Measurements from ENCODE around the gene EML6.
"Not testable (repeated sequence)": the region's sequence is repeated elsewhere in the genome, so short reads cannot be mapped to it uniquely, and the experiment has no call there.

Gene EML6

DNA sequence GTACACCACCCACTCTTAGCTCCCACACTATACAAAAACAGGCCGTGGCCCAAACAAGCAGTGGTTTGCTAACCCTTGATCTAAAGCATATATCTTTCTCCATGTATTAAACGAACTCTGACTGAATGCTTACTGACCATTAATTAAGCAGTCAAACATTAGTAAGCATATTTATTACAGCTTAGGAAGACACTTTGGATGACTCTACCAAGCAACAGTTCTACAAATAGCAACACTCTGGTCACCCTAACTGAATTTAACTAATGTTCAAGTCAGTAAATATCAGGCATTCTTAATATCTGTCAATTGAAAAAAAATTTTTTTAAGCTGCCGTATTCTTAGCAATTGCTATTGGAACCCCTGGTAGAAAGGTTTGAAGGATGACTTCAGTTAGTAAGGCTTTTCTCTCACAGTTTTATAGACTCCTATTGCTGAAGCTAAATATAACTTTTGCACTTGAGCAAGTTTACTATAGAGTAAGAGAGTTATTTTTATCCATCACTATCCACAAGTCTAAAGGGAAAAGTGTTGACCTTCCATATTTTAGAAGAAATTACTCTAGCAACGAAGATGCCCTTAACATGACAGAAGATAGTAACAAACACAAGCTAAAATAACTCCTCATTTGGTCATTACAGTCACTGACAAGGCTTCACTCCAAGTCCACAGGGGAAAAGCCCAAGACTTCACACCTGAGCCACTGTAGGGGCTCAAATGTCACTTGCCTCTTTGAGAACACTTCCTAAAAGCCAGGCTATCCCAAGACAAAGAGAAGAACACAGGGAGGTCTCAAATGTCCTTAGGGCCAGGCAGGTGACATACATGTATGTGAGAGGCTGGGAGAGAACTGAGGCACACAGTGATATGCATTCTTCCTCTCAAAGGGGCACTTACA is 252.4 kb downstream of the EML6 start:
- no peak for DNase-seq

DNA sequence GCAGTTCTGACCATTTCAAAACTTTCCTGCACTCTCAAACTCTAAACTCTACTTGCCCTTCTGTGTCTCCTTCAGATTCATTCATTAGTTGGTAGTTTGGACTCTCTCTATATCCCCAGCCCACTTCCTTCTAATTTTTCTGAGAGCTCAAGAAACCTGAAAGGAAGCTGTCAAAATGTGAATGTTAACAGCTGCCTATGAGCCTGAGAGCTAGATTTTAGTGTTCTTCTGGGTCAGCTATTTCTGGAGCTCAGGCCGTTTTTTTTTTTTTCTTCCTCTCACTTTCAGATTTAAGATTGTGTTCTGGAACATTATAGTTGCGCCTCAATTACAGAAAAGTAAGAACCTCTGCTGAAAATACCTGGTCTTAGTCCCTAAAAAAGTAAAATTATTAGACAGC is 253.7 kb downstream of the EML6 start:
- DNase-seq = no peak

DNA sequence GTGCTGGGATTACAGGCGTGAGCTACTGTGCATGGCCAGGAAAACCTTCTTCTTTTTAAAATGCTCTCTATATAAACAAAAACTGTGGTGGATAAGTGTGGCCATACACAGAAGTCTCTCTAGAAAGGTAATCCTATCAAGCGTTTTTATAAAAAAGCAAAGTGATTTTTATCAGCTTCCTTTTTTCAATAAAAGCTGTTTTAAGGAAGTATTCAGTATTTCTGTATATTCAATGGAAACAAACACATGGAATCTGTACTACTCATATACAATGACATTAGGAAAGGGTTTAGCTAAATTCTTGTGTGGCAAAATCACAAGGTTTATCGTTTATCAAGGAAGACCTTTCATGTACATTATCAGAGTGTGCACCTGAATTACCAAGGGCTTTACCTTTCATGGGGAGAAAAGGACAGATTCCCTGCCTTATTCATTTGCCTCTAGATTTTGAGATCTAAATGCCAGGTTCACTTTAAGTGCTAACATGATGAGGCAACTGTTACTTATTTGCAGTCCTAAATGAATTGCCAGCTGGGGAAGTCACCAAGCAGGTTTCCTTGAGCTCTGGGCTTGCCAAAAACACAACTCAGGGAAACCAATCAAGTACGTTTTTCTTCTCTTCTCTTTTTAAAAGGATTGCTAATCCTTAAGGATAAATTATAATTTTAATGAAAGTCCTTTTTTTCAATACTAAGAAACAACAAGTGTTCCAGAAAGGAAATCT is 256.0 kb downstream of the EML6 start:
- DNase-seq = no peak

DNA sequence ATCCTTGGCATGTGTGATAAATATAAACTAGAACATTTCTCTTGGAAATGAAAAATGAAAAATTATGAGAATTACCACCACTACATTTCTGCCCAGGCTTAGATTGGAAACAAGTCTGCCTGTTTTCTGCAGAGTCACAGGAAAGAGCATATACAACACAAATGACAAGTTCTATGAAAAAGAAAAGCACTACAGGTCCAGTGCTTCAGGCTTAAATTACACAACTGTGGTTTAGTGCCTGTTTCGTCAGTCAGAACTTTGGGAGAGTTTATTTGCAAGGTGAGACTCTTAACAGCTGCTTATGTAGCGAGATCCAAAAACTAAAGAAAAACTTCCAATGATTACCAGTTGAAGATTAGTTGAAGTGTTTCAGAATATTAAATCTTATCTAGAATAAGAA is 257.9 kb downstream of the EML6 start:
- DNase-seq = no peak

DNA sequence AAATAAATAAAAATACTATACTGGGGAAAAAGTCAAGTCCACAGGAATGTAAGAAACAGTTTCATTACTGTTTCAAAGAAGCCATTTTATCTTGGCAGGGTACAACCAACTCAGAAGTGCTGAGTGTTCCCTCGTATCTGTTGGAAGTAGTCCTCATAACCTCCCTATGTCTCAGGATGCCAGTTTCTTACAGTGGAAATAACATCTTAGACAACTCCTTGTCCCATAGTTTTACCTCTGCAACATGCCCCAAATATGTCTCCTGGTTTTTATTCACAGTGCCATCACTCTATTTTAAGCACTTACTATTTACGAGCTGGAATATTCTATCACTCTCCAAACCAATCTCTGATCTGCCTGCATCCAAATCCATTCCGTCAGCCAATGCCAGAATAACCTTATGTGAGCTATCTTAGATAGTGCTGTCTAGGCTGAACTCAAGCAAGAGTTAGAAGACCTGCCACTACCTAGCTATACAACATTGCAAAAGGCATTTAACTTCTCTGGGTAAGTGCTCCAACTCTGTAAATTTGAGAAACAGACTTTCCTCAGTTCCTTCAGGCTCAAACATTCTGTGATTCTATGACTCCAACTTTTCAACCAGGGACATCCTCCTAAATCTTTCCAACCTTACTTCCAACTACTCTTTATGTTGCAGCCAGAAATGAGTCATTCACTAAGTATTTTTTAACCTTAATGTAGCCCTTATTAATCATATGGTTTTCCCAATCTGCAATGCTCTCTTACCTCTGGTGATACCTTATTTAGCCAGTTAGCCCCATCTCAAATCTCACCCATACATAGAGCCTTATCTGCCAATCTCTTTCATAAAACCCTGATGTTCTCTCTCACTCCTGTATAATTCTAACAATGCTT is 260.1 kb downstream of the EML6 start:
- no peak for DNase-seq

DNA sequence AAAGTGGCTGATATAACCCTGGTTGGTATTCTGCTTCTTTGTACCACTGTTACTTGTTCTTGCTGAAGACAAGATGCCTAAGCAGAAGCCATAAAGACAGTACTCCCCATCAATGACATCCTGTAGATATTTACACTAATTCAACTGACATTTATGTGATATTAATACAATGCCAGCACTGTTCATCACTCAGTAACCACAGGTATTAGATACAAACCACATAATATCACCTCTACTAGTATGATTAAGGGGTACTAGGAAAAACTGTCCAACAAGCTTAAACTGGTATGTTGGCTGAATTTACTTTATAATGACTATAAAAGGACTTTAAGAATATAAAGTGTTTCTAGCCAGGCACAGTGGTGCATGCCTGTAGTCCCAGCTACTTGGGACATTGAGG is 261.0 kb downstream of the EML6 start:
- DNase-seq = no peak

DNA sequence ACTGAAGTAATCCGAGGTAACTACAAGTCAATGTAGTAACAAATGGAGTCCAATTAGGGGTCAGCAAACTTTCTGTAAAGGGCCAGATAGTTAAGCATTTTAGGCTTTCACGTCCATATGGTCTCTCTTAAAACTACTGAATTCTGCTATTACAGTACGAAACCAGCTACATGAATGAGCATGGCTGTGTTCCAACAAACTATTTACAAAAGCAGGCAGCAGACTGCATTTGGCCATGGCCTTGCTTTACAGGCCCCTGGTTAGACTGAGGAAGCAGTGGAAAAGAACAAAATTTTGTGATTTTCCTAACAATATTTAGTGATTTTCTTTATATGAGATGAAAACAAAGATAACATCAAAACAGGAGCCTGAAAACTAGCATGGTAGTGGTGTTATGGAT is 262.8 kb downstream of the EML6 start:
- no peak for DNase-seq

DNA sequence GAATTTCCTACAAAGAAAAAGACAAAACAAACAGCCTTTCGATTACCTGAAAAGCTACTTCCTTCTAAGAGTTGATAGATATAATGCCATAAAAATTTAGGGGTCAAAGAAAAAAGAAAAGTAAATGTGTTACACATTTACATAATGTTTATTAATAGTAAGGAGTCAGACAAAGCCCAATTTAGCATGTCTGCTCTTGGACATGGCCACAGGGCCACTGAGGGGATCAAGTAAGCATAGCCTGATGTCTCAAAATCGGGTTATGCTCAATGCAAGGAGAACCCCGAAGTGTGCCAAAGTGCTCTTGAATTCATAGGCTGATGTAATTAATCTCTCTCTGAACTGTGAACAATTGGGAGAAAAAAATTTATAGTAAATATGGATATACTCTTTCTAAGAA is 265.1 kb downstream of the EML6 start:
- DNase-seq = no peak

DNA sequence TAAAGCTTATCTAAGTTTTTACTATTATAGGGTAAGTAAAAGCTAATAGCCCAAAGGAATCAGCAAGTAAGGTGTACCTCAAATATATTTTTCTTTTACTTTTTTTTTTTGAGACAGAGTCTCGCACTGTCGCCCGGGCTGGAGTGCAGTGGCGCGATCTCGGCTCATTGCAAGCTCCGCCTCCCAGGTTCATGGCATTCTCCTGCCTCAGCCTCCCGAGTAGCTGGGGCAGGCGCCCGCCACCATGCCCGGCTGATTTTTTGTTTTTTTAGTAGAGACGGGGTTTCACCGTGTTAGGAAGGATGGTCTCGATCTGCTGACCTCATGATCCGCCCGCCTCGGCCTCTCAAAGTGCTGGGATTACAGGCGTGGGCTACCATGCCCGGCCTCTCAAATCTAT is 267.2 kb downstream of the EML6 start:
- not testable (repeated sequence) for DNase-seq

DNA sequence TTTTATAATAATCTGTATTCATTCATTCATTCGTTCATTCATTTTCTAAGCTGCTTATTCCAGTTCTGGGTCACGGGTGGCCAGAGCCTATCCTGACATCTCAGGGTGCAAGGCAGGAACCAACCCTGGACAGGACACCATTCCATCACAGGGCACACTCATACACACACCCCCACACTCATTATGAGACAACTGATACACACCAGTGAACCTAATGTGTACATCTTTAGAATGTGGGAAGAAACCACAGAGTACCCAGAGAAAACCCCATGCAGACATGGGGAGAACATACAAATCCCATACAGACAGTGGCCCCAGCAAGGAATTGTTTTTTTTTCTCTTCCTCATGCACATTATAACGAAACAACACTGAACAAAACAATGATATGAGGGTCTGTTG is 272.1 kb downstream of the EML6 start:
- DNase-seq = no peak

DNA sequence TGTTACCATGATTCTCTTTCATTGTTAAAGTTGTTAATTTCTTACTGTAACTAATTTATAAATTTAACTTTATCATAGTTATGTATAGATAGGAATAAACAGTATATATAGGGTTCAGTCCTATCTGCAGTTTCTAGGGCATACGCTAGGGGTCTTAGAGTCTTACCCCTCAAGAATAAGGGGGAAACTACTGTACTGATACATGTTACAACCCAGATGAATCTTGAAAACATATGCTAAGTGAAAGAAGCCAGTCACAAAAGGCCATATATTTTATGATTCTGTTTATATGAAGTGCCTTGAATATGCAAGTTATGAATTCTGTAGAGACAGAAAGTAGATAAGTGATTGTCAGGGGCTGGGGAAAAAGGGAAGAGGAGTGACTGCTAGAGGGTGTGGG is 274.4 kb downstream of the EML6 start:
- DNase-seq = no peak

DNA sequence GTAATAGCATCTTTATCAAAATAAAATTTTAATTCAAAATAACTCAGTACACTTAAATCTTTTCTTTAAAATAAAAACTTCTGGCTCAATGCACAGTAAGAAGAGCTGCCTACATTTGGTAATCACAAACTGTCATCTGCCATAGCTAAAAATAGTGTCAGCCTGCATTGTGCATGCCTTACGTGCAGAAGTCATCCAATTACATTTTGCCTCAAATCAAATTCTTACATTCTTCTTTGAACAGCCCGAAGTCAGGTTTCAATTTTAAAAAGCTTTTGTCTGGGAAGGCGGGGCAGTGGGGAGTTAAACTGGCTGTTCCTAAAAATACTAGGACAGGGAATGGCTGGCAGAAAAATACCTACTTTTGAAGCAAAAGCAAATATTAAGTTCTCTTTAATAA is 275.7 kb downstream of the EML6 start:
- DNase-seq = no peak

DNA sequence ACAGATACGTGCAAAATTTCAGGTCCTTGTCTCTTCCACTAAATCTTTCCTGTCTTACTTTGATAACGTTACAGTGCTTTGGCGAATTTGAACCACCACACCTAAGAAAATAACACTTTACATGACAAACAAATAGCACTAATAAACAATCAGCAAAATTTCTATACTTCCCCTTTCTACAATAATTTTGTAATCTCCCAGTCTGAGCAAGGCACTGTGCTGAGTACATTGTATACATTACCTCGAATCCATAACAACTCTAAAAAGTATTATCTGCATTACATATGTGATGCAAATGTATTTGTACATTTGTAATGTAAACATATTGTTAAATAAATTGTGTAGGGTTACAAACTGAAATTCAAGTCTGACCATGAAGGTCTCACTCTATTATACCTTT is 276.9 kb downstream of the EML6 start:
- DNase-seq = no peak

DNA sequence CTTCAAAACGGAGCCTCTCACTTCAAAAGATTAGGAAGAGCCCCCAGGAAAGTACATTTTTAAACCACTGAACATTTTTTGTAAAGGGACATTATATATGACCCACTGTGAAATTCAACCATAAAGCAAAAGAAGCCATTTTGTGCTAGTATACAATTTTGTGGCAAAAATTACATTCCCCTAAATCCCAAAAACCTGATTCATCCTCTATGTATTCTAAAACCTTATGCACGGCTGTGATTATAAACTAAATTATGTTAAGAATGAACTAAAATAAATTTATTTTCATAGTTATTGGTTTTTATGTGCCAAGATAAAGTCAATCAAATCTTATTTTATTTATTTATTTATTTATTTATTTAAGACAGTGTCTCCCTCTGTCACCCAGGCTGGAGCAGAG is 278.3 kb downstream of the EML6 start:
- no peak for DNase-seq

DNA sequence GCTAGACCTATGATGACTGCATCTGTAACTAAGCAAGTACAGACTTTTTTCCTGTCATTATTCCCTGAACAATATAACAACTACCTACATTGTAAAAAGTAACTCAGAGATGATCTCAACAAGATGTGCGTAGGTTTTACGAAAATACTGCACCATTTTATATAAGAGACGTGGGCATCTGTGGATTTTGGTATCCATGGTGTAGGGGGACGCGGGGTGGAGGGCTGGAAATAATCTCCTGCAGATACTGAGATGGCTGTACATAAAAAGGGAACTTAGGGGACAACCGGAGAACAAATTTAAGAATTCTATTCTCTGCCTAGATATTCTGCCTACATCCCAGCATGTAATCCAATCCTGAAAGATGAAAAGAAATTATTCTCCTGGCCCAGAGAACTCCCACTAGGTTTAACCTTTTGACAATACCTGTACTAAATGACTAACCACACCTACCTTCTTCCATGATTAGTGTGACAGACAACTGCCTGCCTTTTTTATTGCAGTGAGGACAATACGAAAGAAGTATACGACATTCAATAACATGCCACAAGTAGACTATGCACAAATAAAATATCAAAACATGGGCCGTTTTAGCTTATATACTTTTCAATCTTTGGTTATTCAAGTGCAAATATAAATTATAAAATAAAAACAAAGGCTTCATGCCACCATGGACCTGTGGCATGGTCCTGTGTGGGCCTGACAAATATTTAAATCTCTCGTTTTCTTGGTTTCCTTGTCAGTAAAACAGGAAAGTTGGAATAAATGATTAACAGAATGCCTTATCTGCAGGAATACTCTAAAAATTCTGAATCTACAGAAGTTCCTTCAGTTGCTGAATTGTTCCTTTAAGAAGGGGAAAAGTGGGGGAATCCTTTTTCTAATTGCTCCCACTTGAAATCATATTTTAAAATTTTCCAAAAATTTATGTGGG is 280.5 kb downstream of the EML6 start:
- no peak for DNase-seq

DNA sequence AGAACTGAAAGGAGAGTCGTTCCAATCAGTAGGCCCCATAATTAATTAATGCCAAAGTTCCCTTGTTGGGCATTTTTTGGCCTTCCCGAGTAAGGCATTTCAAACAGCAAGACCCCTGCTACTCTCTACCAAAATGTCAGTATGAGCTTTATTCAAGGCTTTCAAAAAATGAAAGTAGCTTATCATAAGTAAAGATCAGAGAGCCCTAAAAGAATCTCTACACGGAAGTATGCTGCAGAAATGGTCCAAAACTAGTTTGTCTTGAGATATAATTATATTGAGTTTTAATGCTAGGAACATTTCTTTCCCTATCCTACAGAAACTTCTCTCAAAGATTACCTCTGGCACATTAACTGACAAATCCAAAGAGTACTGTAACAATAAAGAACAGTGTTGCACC is 282.8 kb downstream of the EML6 start:
- DNase-seq = no peak

DNA sequence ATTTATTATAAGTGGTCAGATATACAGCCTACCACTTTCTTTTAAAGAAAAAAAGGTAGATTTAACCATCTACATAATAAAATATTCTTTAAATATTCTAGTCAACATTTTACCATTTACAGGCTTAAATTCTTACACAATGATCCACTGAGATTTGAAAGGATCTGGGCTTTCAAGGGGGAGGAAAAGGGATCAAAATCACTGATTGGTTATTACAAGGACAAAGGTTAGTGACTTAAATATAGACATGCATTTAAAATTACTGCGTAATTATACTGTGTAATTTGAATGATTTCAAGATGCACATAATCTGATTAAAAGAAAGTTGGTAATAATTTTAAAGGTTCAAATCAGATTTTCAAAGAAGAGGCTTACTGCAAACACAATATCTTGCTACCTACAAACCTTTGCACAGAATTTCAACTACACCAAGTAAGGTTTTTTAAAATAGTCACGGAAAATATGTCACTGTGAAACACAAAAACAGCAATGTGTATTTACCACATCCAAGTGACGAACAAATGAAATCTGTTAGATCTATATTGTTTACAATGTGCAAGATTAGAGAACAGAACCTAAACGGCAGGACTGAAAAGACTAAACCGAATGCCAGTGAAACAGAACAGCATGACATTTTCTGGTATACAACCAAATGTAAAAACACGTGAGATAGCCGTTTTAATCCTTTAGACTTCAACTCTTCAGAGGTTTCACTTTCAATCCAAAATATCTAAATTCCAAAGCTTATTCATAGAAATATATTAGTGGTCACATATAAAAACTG is 286.0 kb downstream of the EML6 start:
- no peak for DNase-seq

DNA sequence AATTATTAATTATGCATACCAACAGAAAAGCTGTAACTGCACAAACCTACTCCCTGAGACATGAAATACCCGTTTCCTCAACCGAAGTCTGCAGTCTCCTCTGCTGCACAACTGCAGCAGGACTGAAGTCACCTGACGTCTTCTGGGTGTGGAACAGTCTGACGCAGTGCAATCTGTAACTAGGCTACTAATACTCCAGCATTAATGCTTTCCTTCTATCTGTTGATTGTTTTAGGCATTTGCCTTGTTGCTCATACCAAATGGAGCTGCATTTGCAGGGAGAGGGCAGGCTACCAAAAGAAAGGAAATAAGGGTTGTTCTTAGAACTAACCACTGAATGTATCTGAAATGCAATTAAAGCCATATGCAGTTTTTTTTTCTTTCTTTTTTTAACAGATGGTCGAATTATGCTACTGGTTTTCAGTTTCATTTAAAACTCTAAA is 286.7 kb downstream of the EML6 start:
- DNase-seq = no peak

DNA sequence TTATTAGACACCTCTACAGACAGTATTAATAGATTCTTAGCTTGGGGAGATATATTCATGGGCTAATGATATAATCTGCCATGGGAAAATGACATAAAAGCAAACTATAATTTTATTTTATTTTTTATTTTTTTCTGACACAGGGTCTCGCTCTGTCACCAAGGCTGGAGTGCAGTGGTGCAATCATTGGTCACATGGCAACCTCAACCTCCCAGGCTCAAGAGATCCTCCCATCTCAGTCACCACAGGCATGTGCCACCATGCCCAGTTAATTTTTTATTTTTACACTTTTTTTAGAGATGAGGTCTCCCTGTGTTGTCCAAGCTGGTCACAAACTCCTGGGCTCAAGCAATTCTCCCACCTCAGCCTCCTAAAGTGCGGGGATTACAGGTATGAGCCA is 287.5 kb downstream of the EML6 start:
- DNase-seq = no peak

DNA sequence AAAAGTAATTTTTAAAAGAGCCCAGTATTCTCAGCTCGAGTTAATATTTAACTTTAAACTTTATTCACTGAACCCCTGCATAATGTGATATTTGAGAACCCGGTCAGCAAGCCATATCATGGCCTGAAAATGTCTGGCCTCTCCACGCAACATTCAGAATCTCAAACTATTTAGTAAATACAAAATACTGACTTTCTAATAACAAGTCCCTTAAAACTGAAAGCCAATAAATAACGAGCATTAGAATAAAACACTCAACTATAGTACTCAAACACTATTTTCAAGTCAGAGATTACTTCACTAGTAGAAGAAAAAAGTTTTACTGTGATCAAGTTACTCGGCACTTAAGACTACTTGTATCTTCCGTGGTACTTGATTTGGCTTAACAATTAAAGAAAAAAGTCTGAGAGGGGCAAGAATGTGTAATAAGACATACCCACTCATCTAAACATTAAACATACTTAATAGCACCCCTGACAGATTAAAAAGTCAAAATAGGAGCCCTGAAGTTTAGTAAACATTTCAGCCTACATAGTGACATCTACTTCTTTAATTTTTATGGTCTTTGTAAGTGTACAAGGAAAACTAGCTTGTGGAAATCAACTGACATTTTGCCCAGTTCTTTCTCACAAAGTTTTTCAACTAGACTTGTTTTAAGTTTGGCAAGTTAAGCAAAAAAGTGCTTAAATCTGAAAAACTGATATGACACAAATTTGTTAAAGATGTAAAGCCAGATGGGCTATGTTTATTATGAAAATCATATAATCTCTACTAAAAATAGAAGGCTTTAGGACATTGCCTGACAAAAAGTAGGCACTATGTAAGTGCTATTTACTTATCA is 288.6 kb downstream of the EML6 start:
- DNase-seq = no peak
